ENCODE data around the gene RARRES1.

The RARRES1 gene

GRCh38 chr3:158775426-158776410 lies 43.5 kb upstream of the RARRES1 start:
- no peak for TF ChIP-seq CTCF (conservative IDR thresholded peaks at IDR 0.05; ENCODE audit: control insufficient read depth, insufficient read depth, low read depth, low read length)
- no peak overlapping the region for H3K4me3 ChIP-seq (ENCODE audit: control insufficient read depth, low read depth, low read length)
- DNase-seq (ENCODE audit: low read depth): no peak

GRCh38 chr3:158774965-158775364 lies 42.7 kb upstream of the RARRES1 start:
- H3K4me3 ChIP-seq (ENCODE audit: control insufficient read depth, low read depth, low read length): no peak overlapping the region
- TF ChIP-seq CTCF (conservative IDR thresholded peaks at IDR 0.05; ENCODE audit: control insufficient read depth, insufficient read depth, low read depth, low read length): no peak
- peak; percentile 24 for DNase-seq (ENCODE audit: low read depth)

- no peak overlapping the region for H3K4me3 ChIP-seq (ENCODE audit: control insufficient read depth, low read depth, low read length)
- no peak for TF ChIP-seq CTCF (conservative IDR thresholded peaks at IDR 0.05; ENCODE audit: control insufficient read depth, insufficient read depth, low read depth, low read length)
- peak; percentile 89 for DNase-seq (ENCODE audit: low read depth)
Measured at GRCh38 chr3:158773845-158774830, 41.9 kb upstream of the RARRES1 start.

- no peak for TF ChIP-seq CTCF (conservative IDR thresholded peaks at IDR 0.05; ENCODE audit: control insufficient read depth, insufficient read depth, low read depth, low read length)
- no peak overlapping the region for H3K4me3 ChIP-seq (ENCODE audit: control insufficient read depth, low read depth, low read length)
- no peak for DNase-seq (ENCODE audit: low read depth)
Measured at GRCh38 chr3:158773166-158773565, 40.9 kb upstream of the RARRES1 start.

GRCh38 chr3:158771982-158772381 lies 39.7 kb upstream of the RARRES1 start:
- DNase-seq (ENCODE audit: low read depth): no peak
- H3K4me3 ChIP-seq (ENCODE audit: control insufficient read depth, low read depth, low read length): no peak overlapping the region
- no peak for TF ChIP-seq CTCF (conservative IDR thresholded peaks at IDR 0.05; ENCODE audit: control insufficient read depth, insufficient read depth, low read depth, low read length)

- H3K4me3 ChIP-seq (ENCODE audit: control insufficient read depth, low read depth, low read length): no peak overlapping the region
- DNase-seq (ENCODE audit: low read depth): no peak
- TF ChIP-seq CTCF (conservative IDR thresholded peaks at IDR 0.05; ENCODE audit: control insufficient read depth, insufficient read depth, low read depth, low read length): no peak
Measured at GRCh38 chr3:158771577-158771976, 39.3 kb upstream of the RARRES1 start.
